ENCODE results near the gene SIL1. TPM values are rescaled to one million over a fixed set of nuclear protein-coding genes. Genes with fewer than 3 reads are reported as not detected.

SIL1 gene
- total RNA-seq, 1 donor from 2014 or later, result 16.0 TPM

- Mint-ChIP-seq H3K27me3 (ENCODE audit: low read depth) (no peaks in the 10 kb centered on the region), H3K4me1 (peaks cover 11% of the 10 kb centered on the region), H3K36me3 (ENCODE audit: low read depth) (peaks cover 3% of the 10 kb centered on the region), H3K9me3 (peaks cover 2% of the 10 kb centered on the region), H3K27ac (ENCODE audit: unreplicated experiment) (no peak overlapping the region), H3K4me3 (no peak overlapping the region)
- TF ChIP-seq CTCF (conservative IDR thresholded peaks at IDR 0.05), result no peak
- DNase-seq (ENCODE audit: low read depth, low spot score), result no peak
These were observed 8.0 kb downstream of the SIL1 start for GRCh38 chr5:139190125-139190524.

- TF ChIP-seq CTCF (conservative IDR thresholded peaks at IDR 0.05), result no peak
- H3K36me3 Mint-ChIP-seq (ENCODE audit: low read depth), result peaks cover 3% of the 10 kb centered on the region
- no peak for DNase-seq (ENCODE audit: low read depth, low spot score)
- no peaks in the 10 kb centered on the region for H3K27me3 Mint-ChIP-seq (ENCODE audit: low read depth)
- H3K9me3 Mint-ChIP-seq, result peaks cover 2% of the 10 kb centered on the region
- H3K4me3 Mint-ChIP-seq, result no peak overlapping the region
- H3K4me1 Mint-ChIP-seq, result peaks cover 11% of the 10 kb centered on the region
- no peak overlapping the region for H3K27ac Mint-ChIP-seq (ENCODE audit: unreplicated experiment)
These were observed 9.5 kb downstream of the SIL1 start for GRCh38 chr5:139188558-139189270.

DNA sequence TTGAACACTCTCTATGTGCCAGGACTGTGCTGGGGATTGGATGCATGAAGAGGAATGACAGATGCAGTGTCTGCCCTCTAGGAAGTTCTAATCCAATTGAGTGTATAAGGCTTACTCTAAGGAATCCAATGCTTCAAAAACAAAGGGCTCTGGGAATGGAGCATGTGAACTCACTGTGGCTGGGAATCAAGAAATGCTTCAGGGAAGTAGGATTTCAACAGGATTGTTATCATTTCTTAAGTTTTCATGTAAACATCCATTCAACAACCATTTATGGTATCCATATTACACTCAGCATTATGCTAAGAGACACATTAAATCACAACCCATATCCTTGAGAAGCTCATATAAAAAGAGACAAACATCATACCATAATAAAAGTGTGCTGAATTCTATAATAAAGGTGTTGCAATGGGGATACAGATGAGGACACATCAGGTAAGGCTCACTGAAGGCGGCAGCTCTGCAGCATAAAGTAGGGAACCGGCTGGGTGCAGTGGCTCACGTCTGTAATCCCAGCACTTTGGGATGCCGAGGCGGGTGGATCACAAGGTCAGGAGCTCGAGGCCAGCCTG, 11.3 kb downstream of the SIL1 start:
- Mint-ChIP-seq H3K27ac (ENCODE audit: unreplicated experiment) (no peak overlapping the region), H3K9me3 (no peaks in the 10 kb centered on the region), H3K4me3 (no peak overlapping the region), H3K4me1 (peaks cover 21% of the 10 kb centered on the region), H3K27me3 (ENCODE audit: low read depth) (no peaks in the 10 kb centered on the region), H3K36me3 (ENCODE audit: low read depth) (no peaks in the 10 kb centered on the region)
- no peak for TF ChIP-seq CTCF (conservative IDR thresholded peaks at IDR 0.05)
- DNase-seq (ENCODE audit: low read depth, low spot score), result no peak

DNA sequence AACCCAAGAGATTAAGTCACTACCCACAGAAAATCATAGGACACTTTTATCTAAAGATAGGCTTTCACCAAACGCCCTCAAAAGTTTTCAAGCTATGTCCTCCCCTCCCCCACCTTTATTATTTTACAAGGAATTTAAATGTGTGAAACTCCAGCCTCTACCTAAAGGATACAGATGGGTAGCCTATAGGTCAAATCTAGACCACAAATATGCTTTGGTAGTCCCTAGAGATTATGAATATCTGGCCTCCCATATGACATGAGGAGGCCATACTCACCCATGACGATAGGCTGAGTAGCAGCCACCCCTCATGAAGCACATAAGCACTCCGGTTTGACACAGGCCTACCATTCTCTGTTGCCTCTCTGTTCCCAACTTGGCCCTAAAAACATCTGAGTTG, 11.9 kb downstream of the SIL1 start:
- no peaks in the 10 kb centered on the region for H3K36me3 Mint-ChIP-seq (ENCODE audit: low read depth)
- no peak for DNase-seq (ENCODE audit: low read depth, low spot score)
- no peak for TF ChIP-seq CTCF (conservative IDR thresholded peaks at IDR 0.05)
- H3K9me3 Mint-ChIP-seq, result no peaks in the 10 kb centered on the region
- peaks cover 27% of the 10 kb centered on the region for H3K4me1 Mint-ChIP-seq
- H3K4me3 Mint-ChIP-seq, result no peak overlapping the region
- no peaks in the 10 kb centered on the region for H3K27me3 Mint-ChIP-seq (ENCODE audit: low read depth)
- H3K27ac Mint-ChIP-seq (ENCODE audit: unreplicated experiment), result no peak overlapping the region

DNA sequence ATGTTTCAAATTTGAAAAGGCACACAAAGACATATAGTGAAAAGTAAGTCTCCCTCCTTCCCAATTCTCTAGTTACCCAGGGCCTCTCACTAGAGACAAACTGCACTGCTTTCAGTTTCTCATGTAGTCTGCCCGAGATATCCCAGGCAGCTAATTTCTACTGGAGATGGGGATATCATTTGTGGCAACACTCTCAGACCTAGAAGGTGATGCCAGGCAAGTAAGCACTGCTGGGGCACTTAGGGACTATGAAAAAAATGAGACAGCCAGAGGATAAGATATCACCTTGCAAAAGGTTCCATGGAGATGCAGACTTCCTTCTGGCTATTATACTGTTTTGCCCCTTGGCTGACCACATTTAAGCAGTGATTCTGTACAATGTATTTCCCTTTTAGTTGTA, 12.6 kb downstream of the SIL1 start:
- peaks cover 32% of the 10 kb centered on the region for H3K4me1 Mint-ChIP-seq
- no peaks in the 10 kb centered on the region for H3K9me3 Mint-ChIP-seq
- no peak overlapping the region for H3K27ac Mint-ChIP-seq (ENCODE audit: unreplicated experiment)
- TF ChIP-seq CTCF (conservative IDR thresholded peaks at IDR 0.05), result no peak
- no peaks in the 10 kb centered on the region for H3K27me3 Mint-ChIP-seq (ENCODE audit: low read depth)
- H3K4me3 Mint-ChIP-seq, result no peak overlapping the region
- no peak for DNase-seq (ENCODE audit: low read depth, low spot score)
- H3K36me3 Mint-ChIP-seq (ENCODE audit: low read depth), result no peaks in the 10 kb centered on the region

Measured in neural crest cell (in vitro differentiated cells).